ELF-1 (cell line): Measurements from ENCODE around the gene RAG1.
A peak's percentile ranks its signal among the peaks of the same experiment; 100 is the strongest.

Source experiments
- DNase-seq: peaks from one replicate; pipeline ENCODE4 v3.0.0-alpha.2; 2016; ENCODE audit warnings: low read depth, low spot score

The RAG1 gene

GRCh38 chr11:36590513-36590912 lies 22.7 kb downstream of the RAG1 start:
- no peak for DNase-seq

DNA sequence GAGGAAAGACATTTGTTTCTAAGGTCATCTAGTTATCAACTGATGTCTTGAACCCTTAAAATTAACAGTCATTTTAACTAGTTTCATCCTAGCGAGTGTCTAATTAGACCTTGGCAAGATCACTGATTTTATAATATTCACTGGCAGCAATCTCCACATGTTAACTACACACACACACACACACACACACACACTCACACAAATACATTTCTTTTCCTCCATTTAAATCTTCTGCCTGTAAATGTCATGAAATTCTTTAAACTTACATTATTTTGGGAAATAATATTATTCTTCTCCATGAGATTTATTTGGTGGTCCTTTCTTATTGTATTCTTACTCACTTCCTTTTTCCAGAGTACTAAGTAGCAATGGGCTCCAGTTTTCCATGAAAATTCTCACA lies 23.6 kb downstream of the RAG1 start:
- DNase-seq, result no peak

- peak; percentile 91 for DNase-seq
Observed at GRCh38 chr11:36594316-36594989, 26.6 kb downstream of the RAG1 start, which contains the start of gene IFTAP. Gene IFTAP, plus strand, starts transcription at chr11:36594502. Its CDS starts 15,602 bp downstream, at chr11:36610104.

DNA sequence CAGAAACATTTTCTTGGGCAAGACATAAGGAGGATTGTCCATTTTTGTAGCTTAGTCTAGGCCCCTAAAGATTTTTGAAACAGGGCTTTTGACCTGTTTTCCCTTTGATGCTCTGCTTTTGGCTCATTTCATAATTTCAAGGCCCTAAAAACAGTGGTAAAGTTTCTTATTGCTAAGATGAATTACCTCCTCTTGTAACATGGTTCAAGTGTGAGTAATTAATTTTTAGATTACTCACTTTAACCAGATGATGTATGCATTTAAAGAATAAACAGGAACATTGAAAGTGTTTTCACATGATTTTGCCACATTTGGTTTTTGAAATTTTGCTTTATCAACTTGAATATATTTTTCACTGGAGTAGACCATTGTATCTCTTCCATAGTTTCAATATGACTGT lies 29.1 kb downstream of the RAG1 start:
- DNase-seq, result no peak

- no peak for DNase-seq
Observed at GRCh38 chr11:36598051-36598450, 30.2 kb downstream of the RAG1 start, which contains the start of gene RAG2. Gene RAG2, minus strand, starts transcription at chr11:36598236. Its CDS starts 4,068 bp downstream, at chr11:36594168.

GRCh38 chr11:36600180-36600579 lies 32.4 kb downstream of the RAG1 start:
- peak; percentile 45 for DNase-seq

- no peak for DNase-seq
Observed at GRCh38 chr11:36601155-36601554, 33.3 kb downstream of the RAG1 start.

- DNase-seq, result no peak
Observed at GRCh38 chr11:36602135-36602534, 34.3 kb downstream of the RAG1 start.

- DNase-seq, result no peak
Observed at GRCh38 chr11:36605221-36606216, 37.7 kb downstream of the RAG1 start.

DNA sequence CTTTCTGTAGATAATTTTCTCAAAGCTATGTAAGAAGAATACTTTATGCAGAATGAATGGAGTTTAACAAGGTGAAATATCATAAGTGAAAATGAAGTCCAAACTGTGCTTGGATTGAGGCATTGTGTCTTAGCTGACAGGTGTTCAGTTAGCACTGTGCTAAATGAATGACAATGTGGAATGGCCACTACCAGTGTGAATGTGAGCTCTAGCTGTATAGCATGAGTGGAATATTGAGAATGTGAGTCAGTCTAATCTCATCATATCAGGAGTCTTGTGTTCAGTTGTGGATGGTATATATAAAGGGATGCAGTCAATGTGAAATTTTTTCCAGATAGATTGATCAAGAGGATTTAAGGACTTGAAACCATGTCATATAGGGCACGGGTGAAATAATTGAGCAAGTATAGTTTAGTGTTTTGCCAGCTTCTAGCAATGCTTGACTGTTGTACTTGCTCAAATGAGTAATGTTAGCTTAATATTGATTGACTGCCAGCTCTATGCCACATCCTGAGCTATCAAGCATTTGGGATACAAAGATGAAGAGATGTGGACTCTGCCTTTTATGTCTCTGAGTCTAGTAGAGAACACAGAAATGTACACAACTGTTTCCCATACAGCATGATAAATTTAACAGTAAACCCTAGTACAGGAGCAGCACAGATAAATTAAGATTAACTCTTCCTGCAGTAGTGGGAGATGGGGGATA lies 40.8 kb downstream of the RAG1 start:
- DNase-seq, result no peak

DNA sequence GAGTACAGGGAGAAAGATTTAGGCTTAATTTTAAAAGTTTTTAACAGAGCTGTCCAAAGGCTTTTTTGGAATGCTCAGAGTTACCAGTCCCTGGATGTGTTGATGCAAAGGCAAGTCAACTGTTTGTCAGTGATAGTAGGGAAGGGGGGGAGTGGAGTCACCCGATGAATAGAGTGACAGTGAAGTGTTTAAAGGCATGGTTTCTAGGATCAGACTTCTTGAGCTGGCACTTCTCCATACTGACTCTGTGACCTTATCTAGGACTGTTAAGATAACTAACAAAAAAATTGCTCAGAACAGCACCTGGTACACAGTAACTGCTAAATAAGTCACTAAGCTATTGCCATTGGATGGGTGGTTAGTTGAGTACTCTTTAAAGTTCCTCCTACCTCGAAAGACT lies 41.6 kb downstream of the RAG1 start:
- DNase-seq, result no peak

- DNase-seq, result no peak
Observed at GRCh38 chr11:36615826-36616225, 48.0 kb downstream of the RAG1 start.

DNA sequence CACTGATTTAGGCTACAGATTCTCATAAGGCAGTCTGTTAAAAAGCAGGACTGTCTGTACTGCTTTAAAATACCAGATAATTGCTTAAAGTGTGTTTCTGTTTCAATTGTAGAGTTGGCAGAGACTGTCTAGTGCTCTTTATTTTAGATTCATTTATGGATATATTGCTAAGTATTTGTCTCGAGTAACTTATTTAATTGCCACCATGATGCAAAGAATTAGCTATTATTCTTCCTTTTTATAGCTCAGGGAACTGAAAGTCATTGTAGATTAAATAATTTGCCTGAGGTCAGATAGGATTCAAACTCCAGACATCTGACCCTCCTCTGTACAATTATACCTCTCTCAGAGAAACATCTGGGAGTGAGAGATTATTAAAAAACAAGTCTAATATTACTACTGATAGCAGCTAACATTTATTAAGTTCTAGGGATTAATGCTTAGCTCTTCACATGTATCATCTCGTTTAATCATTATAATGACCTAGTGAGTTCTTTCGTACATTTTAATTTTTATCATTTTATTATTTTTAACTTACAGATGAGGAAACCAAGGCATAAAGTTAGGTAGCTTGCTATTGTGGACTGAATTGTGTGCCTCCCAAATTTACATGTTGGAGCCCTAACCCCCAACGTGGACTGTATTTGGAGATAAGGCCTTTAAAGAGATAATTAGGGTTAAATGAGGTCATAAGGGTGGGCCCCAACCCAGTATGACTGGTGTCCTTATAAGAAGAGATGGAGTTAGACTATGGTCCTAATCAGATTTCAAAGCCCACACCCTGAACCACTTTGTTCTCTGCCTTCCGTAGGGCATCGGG lies 49.9 kb downstream of the RAG1 start:
- no peak for DNase-seq

DNA sequence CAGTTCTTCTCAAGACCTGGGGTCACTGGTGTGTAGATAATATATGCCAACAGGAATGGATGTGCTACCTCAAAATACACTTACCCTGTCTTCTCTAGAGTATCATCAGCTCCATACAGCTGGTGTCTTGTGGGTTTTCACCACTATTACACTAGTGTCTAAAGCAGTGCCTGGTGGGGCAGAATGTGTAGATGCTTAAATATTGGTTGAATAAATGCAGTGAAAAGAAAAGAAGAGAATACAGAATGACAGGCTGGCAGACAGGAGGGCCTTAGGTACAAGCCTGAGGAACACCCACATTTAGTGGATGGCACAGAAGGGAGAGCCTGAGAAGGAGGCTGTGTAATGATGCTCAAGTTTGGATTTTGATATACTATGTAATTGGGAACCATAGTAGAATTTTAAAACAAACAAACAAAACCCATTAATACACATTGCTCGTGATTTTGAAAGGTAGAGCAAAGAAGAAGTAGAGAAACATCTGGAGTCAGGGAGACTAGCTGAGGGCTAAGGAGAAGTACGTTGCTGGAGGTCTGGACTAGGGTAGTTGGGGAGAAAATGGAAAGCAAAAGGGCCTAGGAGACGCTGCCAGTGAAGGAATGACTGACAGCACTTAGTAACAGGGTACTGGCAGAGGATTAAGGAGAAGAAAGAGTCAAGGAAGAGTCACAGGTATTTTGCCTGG lies 50.7 kb downstream of the RAG1 start:
- no peak for DNase-seq

GRCh38 chr11:36619502-36619901 lies 51.7 kb downstream of the RAG1 start:
- no peak for DNase-seq

- no peak for DNase-seq
Observed at GRCh38 chr11:36620246-36620645, 52.4 kb downstream of the RAG1 start.

DNA sequence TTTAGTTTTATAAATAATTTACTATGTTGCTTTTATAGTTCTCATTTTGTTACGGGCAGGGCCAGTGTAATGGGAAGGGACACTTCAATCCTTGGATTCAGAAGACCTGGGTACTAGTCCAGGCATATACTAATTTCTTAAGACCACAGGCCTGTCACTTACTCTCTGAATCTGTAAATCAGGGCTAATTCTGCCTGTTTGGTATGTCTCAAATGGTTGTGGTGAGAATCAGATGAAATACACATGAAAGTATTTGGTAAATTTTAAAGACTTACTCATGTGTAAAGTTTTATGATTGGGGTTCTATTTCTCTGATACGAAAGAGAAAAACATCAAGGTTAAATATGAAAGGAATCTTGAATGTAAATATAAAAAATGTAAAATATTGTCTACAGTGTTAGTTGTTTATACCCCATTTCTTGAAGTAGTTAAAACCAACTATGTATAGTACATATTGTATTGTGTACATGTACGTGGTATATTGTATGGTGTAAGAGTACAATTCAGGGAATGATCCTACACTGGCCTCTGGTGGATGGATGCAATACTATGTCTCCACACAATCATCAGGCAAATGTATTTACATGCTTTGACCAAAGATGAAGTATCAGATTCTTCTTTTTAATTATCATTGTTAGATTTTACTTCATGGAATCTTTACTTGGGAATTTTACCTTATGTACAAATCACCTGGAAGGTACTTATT lies 54.8 kb downstream of the RAG1 start:
- no peak for DNase-seq

- DNase-seq, result no peak
Observed at GRCh38 chr11:36623494-36623893, 55.7 kb downstream of the RAG1 start.

DNA sequence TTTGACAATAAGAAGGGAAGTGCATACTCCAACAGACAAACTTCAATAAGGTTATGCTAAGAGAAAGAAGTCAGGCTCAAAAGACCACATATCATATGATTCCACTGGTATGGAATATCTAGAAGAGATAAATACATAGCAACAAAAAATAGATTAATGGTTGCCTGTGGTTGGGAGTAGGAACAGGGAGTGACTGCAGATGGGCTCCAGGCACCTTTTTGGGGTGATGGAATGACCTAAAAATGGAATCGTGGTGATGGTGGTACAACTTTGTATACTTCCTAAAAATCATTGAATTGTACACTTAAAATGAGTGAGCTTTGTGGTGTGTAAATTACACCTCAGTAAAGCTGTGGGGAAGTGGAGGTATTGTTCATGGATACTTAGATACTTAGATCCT lies 59.2 kb downstream of the RAG1 start:
- no peak for DNase-seq

DNA sequence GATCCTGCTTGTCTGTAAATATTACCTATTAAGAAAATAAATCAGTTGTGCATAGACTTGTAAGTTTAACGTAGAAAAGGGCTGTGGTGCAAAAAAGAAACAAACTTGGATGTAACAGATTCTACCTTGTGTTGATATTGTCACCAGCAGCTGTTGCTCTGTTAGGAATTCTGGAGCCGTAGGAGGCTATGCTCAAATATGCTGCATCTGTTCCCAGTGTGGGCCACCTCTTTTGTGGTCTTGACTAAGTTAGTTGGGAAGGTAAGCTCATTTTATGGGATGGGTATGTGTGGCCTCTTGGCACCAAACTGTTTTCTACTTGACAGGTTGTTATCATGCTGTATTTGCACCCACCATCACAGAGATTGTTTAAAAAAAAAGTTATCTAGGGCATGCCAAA lies 59.7 kb downstream of the RAG1 start:
- no peak for DNase-seq
